Heart right ventricle (tissue), 16 donors: ENCODE data around the gene CDCP1. TPM values are rescaled to one million over a fixed set of nuclear protein-coding genes. Genes with fewer than 3 reads are reported as not detected.
"Not testable (repeated sequence)": the region's sequence is repeated elsewhere in the genome, so short reads cannot be mapped to it uniquely, and the experiment has no call there.

Experiments
- ATAC-seq, 8 donors: fragments of 200-7000 bp; cut with Tn5 transposase; one replicate each; pipeline ENCODE4 v1.9.1; 2020; ENCODE audit warnings: mild to moderate bottlenecking in 8 of 8, moderate library complexity in 8 of 8, moderate number of reproducible peaks in 1 of 8
- DNase-seq, 2 donors: peaks; one replicate each; pipeline ENCODE4 v3.0.0-alpha.2; 2020
- H3K27ac ChIP-seq, 10 donors: fragments of 200-600 bp; sonication (generic) in 2 of 10; one replicate each; pipeline versions ENCODE4 v1.5.0 to v1.8.0; 2020 to 2022; ENCODE audit warnings: mild to moderate bottlenecking in 3 of 10
- H3K27me3 ChIP-seq, 7 donors: fragments of 200-600 bp; one replicate each; pipeline ENCODE4 v1.8.0; 2021 to 2022; ENCODE audit warnings: mild to moderate bottlenecking in 2 of 7
- H3K36me3 ChIP-seq, 9 donors: fragments of 200-600 bp; sonication (generic) in 1 of 9; one replicate each; pipeline versions ENCODE4 v1.5.0 to v1.8.0; 2020 to 2022; ENCODE audit warnings: mild to moderate bottlenecking in 2 of 9
- H3K4me1 ChIP-seq, 9 donors: fragments of 200-600 bp; sonication (generic) in 1 of 9; one replicate each; pipeline versions ENCODE4 v1.5.0 to v1.8.0; 2020 to 2022; ENCODE audit warnings: mild to moderate bottlenecking in 4 of 9
- H3K4me3 ChIP-seq, 10 donors: fragments of 200-600 bp; sonication (generic) in 2 of 10; one replicate each; pipeline versions ENCODE4 v1.5.0 to v1.8.0; 2020 to 2022; ENCODE audit warnings: mild to moderate bottlenecking in 7 of 10, moderate library complexity in 2 of 10
- H3K9me3 ChIP-seq, 11 donors: fragments of 200-600 bp in 10 of 11; sonication (generic) in 2 of 11; one replicate each; pipeline versions ENCODE4 v1.5.0 to v1.8.0; 2013 to 2022; ENCODE audit warnings: mild to moderate bottlenecking in 2 of 11, control low read depth in 1 of 11, moderate library complexity in 1 of 11
- WGBS, 2 donors: extraction: QIAGEN DNeasy Blood & Tissue Kit; methylation state at CpG; one replicate each; pipeline ENCODE4 v1.1.7; 2013; ENCODE audit warnings: inconsistent platforms in 1 of 2; 5-methylcytosine and 5-hydroxymethylcytosine counted together
- intact Hi-C, 10 donors: fragments of 100-400 bp; cut with DNase I; formaldehyde crosslinking; loops; one replicate each; pipeline versions ENCODE4 v1.11.1 to v1.14.2; 2022
- polyA plus RNA-seq, 2 donors: library from polyadenylated mRNA; stranded (reverse); fragments of 200-250 nt; gene quantifications; one replicate each; pipeline ENCODE4 v1.2.3, GENCODE V29; 2013
- total RNA-seq, 10 donors: library from RNA; stranded (reverse); fragmentation: NEBNext Ultra II Directional in 3 of 10; extraction: Animal tissue kit (Norgen Biotek cat#: 25700) in 3 of 10; gene quantifications; one replicate each; pipeline versions ENCODE4 v1.2.1 to v1.2.4, GENCODE V29; 2021 to 2023
- TF ChIP-seq, protein P1 (sequence below), 9 donors: fragments of 200-600 bp; sonication (generic) in 2 of 9; IDR thresholded peaks; one replicate each; pipeline versions ENCODE4 v1.5.0 to v1.8.0; 2021 to 2022; ENCODE audit warnings: antibody characterized with exemption in 9 of 9, mild to moderate bottlenecking in 5 of 9, moderate library complexity in 1 of 9
- donor health status: Arrhythmogenic right ventricular cardiomyopathy.
- donor health status: ischemic (EF 13 %, LVEDD 7.1; RV severe dilation, severe dysfunction).
- donor health status: healthy with polysubstance abuse.
- donor health status: DM: no; HTN: yes; CAD: no.
- donor health status: DM: no; HTN: no; CAD: no.
- donor health status: ischemic (EF 25% LVEDD 6.9; RV normal size, moderate dysfunction).
- donor health status: ischemic (EF 25% LVEDD 5.7; RV mildly dilated, moderate dysfunction).
- donor health status: healthy.
- donor health status: DM: yes; HTN: yes; CAD: no.
- donor health status: Ischemic cardiomyopathy.
- donor health status: ischemic (EF 35%, LVEDD 5.7; RV mildly dilated, moderate dysfunction).
- donor health status: nonischemic (EF 11% LVEDD 7.7; RV severe dilation, severe dysfunction).
- donor health status: DM: yes; HTN: yes; CAD: no.
- donor health status: PGD.
- donor health status: ischemic (EF 29% LVEDD 5.4; RV normal size, mild dysfunction).
- donor health status: nonischemic (EF 23%, LVEDD 6.1; RV moderate dilation, normal function).

Gene CDCP1
- total and polyA plus RNA-seq, 12 donors: 0.15 to 2.8 (median 0.27) TPM

DNA sequence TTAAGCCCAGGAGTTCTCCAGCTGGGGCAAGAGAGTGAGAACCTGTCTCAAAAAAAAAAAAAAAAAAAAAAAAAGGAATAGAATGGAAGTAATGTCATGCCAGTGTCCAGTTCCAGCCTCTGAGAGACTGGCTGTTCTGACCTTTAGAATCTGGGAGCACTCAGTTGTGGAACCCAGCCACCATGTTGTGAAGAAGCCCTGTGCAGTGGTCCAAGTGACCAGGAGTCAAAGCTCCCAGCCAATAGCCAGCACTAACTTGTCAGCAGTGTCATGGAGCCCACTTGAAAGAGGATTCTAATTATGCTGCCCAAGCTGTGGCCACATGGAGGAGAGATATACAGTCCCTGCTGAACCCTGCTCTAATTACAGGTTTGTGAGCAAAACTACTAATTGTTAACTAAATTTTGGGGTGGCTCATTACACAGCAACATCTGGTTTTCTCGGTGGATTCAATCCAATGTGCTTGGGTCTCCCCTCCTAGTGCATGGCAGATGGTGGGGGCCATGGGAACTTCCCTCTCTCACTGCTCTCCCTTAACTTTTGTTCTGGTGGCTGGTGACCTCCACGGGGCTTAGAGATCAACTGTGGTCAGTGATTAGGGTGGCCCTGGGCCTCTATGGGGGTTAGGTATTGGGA is 64.6 kb downstream of the CDCP1 start:
- Histone ChIP-seq H3K36me3 (peaks cover 0 to 4% (median 0%) of the 10 kb centered on the region in 9 donors), H3K4me3 (no peak overlapping the region), H3K27me3 (no peaks in the 10 kb centered on the region), H3K4me1 (peaks cover 0 to 3% (median 0%) of the 10 kb centered on the region in 9 donors), H3K27ac (no peak overlapping the region), H3K9me3 (peaks cover 0 to 6% (median 0%) of the 10 kb centered on the region in 11 donors)
- TF ChIP-seq, protein P1, sequence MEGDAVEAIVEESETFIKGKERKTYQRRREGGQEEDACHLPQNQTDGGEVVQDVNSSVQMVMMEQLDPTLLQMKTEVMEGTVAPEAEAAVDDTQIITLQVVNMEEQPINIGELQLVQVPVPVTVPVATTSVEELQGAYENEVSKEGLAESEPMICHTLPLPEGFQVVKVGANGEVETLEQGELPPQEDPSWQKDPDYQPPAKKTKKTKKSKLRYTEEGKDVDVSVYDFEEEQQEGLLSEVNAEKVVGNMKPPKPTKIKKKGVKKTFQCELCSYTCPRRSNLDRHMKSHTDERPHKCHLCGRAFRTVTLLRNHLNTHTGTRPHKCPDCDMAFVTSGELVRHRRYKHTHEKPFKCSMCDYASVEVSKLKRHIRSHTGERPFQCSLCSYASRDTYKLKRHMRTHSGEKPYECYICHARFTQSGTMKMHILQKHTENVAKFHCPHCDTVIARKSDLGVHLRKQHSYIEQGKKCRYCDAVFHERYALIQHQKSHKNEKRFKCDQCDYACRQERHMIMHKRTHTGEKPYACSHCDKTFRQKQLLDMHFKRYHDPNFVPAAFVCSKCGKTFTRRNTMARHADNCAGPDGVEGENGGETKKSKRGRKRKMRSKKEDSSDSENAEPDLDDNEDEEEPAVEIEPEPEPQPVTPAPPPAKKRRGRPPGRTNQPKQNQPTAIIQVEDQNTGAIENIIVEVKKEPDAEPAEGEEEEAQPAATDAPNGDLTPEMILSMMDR (IDR thresholded peaks at IDR 0.05): no peak
- ATAC-seq (no peak), DNase-seq (no peak)
- intact Hi-C loops: no loop called here
- 71 to 82% methylated on average over 2 of the region's 2 CpGs for WGBS, 2 donors

DNA sequence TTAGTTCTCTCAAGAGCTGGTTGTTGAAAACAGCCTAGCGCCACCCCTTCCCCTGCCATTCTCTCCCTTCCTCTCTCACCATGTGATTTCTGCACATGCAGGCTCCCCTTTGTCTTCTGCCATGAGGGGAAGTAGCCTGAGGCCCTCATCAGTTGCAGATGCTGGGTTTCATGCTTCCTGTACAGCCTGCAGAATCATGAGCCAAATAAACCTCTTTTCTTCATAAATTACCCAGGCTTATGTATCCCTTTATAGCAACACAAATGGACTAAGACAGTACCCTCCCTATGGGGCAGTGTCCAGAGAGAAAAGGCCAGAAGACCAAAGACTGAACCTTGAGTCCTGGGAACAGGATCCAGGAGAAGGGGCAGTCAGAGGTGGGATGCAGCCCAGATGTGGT is 65.4 kb downstream of the CDCP1 start:
- 85 to 89% methylated on average over 1 of the region's 1 CpG for WGBS, 2 donors
- Histone ChIP-seq H3K27me3 (no peaks in the 10 kb centered on the region), H3K27ac (no peak overlapping the region), H3K36me3 (peaks cover 0 to 4% (median 0%) of the 10 kb centered on the region in 9 donors), H3K4me3 (no peak overlapping the region), H3K4me1 (peaks cover 0 to 8% (median 0%) of the 10 kb centered on the region in 9 donors), H3K9me3 (peaks cover 0 to 6% (median 0%) of the 10 kb centered on the region in 11 donors)
- DNase-seq (no peak), ATAC-seq (no peak)
- TF ChIP-seq, protein P1 (IDR thresholded peaks at IDR 0.05): no peak
- intact Hi-C loops: no loop called here

DNA sequence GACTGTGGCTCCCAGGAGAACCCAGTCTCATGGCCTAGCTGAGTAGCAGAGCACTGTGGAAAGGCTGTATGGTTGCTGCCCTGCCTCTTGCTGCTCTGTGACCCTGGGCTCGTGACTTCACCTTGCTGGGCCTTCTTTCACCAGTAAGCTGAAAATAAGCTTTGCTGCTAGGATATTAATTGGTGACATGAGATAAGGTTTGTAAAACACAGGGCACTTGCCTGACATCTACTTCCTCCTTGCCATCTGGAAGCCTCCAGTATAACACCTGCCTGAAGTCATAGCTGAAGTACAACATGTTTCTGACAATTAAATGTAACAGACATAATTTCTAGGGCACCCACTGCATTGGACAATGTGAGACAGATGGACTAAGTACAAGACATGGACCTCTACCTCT is 66.5 kb downstream of the CDCP1 start:
- no peak for DNase-seq
- TF ChIP-seq, protein P1 (IDR thresholded peaks at IDR 0.05): no peak
- Histone ChIP-seq H3K27ac (no peak overlapping the region), H3K4me3 (no peak overlapping the region), H3K9me3 (peaks cover 0 to 6% (median 0%) of the 10 kb centered on the region in 11 donors), H3K4me1 (peaks cover 0 to 11% (median 0%) of the 10 kb centered on the region in 9 donors), H3K36me3 (no peaks in the 10 kb centered on the region), H3K27me3 (no peaks in the 10 kb centered on the region)
- intact Hi-C loops: no loop called here
- peak in 2 of 8 donors; percentile 34 to 60 for ATAC-seq
- 39 to 45% methylated on average over 1 of the region's 1 CpG for WGBS, 2 donors

DNA sequence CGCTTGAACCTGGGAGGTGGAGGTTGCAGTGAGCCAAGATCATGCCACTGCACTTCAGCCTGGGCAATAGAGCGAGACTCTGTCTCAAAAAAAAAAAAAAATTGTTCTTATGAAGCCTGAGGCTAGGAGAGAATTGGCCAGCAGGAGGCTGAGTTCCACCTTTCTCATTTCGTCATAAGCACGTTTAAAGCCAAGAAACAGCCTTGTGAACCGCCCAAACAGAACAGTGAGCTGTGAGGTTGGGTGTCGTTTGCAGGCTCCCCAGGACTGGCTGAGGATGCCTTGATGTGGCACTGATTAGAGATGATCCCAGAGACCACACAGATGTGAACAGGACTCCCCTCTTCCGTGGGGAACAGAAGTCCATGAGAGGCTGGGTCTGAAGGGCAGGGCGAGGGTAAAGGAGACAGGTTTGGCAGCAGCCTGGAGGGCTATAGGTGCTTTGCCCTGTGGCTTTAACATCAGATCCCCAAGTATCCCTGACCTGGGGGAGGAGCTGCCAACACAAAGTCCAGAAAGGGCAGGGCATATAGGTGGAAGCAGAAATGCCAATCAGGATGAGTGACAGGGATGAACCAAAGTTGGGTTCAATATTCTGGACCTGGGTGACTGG is 67.2 kb downstream of the CDCP1 start:
- peaks cover 0 to 11% (median 0%) of the 10 kb centered on the region in 9 donors for H3K4me1 ChIP-seq
- TF ChIP-seq, protein P1 (IDR thresholded peaks at IDR 0.05): peak in 1 of 9 donors; percentile 7
- H3K4me3 ChIP-seq: no peak overlapping the region
- 70 to 78% methylated on average over 8 of the region's 8 CpGs for WGBS, 2 donors
- H3K9me3 ChIP-seq: peaks cover 0 to 6% (median 0%) of the 10 kb centered on the region in 11 donors
- DNase-seq: no peak
- intact Hi-C loops: no loop called here
- no peak for ATAC-seq
- H3K27me3 ChIP-seq: no peaks in the 10 kb centered on the region
- no peak overlapping the region for H3K27ac ChIP-seq
- no peaks in the 10 kb centered on the region for H3K36me3 ChIP-seq

DNA sequence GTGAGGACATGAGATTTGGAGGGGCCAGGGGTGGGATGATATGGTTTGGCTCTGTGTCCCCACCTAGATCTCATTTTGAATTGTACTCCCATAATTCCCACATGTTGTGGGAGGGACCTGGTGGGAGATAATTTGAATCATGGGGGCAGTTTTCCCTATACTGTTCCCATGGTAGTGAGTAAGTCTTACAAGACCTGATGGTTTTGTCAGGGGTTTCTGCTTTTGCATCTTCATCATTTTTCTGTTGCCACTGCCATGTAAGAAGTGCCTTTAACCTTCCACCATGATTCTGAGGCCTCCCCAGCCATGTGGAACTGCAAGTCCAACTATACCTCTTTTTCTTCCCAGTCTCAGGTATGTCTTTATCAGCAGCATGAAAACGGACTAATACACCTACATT is 67.9 kb downstream of the CDCP1 start:
- DNase-seq, ATAC-seq, intact Hi-C loops, H3K36me3 ChIP-seq, H3K4me3 ChIP-seq, H3K27ac ChIP-seq, H3K9me3 ChIP-seq, H3K27me3 ChIP-seq: not testable (repeated sequence)
- WGBS, 2 donors: 43 to 95% methylated on average over 1 of the region's 1 CpG
- peaks cover 0 to 11% (median 0%) of the 10 kb centered on the region in 9 donors for H3K4me1 ChIP-seq
